ENCODE measurements around the gene CCP110.

- no peak for TF ChIP-seq CTCF (IDR thresholded peaks at IDR 0.05)
- TF ChIP-seq ZFX (IDR thresholded peaks at IDR 0.05; ENCODE audit: borderline replicate concordance): no peak
These were observed 4.9 kb downstream of the CCP110 start for GRCh38 chr16:19528666-19529065.
